NT2/D1 (cell line): ENCODE results near the gene ARHGEF6.

Experiments used
- YY1 ChIP-seq: IDR thresholded peaks from 2 replicates; pipeline ENCODE4 v1.6.1; 2011; ENCODE audit not compliant: insufficient read length, insufficient read depth
- ZNF274 ChIP-seq: IDR thresholded peaks from 2 replicates; pipeline ENCODE4 v1.6.1; 2011; ENCODE audit warnings: mild to moderate bottlenecking, low read depth, low read length

DNA sequence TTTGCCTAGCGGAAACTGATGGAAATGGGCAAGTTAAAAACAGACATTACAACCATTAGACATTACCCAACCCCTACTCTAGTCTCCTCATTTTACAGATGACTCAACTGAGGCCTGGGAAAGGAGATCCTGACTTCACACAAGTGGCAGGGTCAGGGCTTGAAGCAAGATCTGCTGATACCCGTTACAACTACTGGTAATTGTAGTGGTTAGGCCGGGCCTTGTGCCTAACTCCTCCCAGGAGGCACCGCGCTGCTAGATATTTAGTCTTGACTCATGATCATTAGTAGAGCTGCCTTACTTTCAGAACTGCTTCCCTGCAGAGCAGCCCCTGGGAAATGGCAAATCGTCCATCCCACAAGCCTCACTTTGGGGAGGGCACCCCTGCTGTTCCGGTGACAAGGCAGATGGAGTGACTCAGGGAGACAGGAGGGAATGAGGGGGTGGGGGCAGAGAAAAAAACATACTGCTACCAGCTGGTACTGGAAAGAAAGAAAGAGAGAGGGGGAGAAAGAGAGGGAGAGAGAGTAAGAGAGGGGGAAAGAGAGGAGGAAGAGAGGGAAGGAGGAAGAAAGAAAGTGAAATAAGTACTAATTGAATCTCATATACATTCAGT is 12.2 kb downstream of the ARHGEF6 start:
- TF ChIP-seq YY1 = no peak
- TF ChIP-seq ZNF274 = no peak
